Activated T-cell treated with anti-CD3 and anti-CD28 coated beads, Interleukin-2, amount 50 U/mL, for 24 hours (primary cell): Measurements from ENCODE around the gene POC1A.
"Not testable (repeated sequence)": the region's sequence is repeated elsewhere in the genome, so short reads cannot be mapped to it uniquely, and the experiment has no call there.

ENCODE experiments used
- DNase-seq: peaks from one replicate; pipeline ENCODE4 v3.0.0-alpha.2; 2020
- H3K27ac Mint-ChIP-seq: 2 replicates; pipeline ENCODE4 v1.8.0; 2020; ENCODE audit warnings: mild to moderate bottlenecking, mixed read lengths
- H3K27me3 Mint-ChIP-seq: 2 replicates; pipeline ENCODE4 v1.8.0; 2020; ENCODE audit warnings: mixed read lengths
- H3K36me3 Mint-ChIP-seq: 2 replicates; pipeline ENCODE4 v1.8.0; 2020; ENCODE audit warnings: low read depth, mixed read lengths
- H3K4me1 Mint-ChIP-seq: 2 replicates; pipeline ENCODE4 v1.8.0; 2020; ENCODE audit warnings: low read depth, mixed read lengths
- H3K4me3 Mint-ChIP-seq: 2 replicates; pipeline ENCODE4 v1.8.0; 2020; ENCODE audit warnings: mild to moderate bottlenecking, moderate library complexity, mixed read lengths
- H3K9me3 Mint-ChIP-seq: 2 replicates; pipeline ENCODE4 v1.8.0; 2020; ENCODE audit warnings: mixed read lengths

POC1A gene

DNA sequence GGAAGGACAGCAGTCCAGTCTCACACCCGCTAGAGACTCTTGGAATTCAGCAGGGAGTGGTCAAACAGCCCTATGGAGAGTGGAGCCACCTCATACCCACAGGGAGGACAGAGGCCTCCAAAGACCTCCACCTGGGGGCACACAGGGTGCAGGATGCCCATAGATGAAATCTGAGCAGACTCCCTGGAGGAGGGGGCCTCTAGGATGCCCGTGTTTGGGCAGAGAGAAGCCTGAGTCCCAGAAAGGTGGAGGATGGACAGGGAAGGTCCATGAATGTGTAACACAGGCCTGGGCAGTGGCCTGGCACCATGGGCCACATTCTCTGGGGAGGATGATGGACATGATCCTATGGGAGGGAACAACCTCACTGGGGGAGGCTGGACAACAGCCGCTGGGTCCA, 119.6 kb downstream of the POC1A start:
- H3K27ac Mint-ChIP-seq = no peak overlapping the region
- no peaks in the 10 kb centered on the region for H3K9me3 Mint-ChIP-seq
- no peaks in the 10 kb centered on the region for H3K27me3 Mint-ChIP-seq
- no peak overlapping the region for H3K4me3 Mint-ChIP-seq
- no peaks in the 10 kb centered on the region for H3K4me1 Mint-ChIP-seq
- DNase-seq = no peak
- no peaks in the 10 kb centered on the region for H3K36me3 Mint-ChIP-seq

GRCh38 chr3:52034212-52034611, 120.0 kb downstream of the POC1A start:
- H3K4me3 Mint-ChIP-seq = no peak overlapping the region
- no peak for DNase-seq
- H3K36me3 Mint-ChIP-seq = no peaks in the 10 kb centered on the region
- no peaks in the 10 kb centered on the region for H3K9me3 Mint-ChIP-seq
- no peak overlapping the region for H3K27ac Mint-ChIP-seq
- no peaks in the 10 kb centered on the region for H3K4me1 Mint-ChIP-seq
- no peaks in the 10 kb centered on the region for H3K27me3 Mint-ChIP-seq

GRCh38 chr3:52033748-52034147, 120.5 kb downstream of the POC1A start:
- H3K4me3 Mint-ChIP-seq = not testable (repeated sequence)

DNA sequence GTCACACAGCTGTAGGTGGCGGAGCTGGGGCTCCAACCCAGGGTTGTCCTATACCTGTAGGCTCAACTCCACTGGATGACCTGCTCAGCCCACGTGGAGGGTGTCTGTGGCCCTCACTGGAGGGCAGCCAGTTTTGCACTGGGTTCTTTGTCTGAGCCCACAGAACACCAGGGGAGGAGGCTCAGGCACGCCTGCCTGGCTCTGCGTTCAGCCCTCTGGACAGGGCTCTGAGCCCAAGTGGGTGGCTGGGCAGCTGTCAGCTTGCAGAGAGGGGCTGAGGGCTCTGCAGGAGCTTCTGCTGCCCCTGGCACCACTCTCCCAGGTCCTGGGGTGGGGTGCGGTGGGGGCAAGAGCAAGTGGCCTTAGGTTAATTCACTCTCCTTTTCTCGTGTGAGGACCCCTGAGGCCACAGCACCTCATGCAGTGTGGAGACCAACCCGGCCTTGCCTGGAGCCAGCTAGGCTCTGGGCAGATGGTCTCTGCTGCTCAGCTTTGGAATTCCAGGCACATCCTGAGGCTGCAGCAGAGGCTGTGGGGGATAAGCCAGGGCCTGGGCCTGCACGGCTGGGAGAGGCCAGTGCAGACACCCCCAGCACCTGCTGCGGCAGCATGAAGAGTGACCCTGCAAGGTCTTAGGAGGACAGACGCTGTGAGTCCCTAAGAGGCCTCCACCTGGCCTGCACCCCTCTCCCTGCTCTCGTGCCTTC, 121.4 kb downstream of the POC1A start:
- Mint-ChIP-seq H3K27ac (no peak overlapping the region), H3K4me1 (no peaks in the 10 kb centered on the region), H3K36me3 (no peaks in the 10 kb centered on the region), H3K27me3 (no peaks in the 10 kb centered on the region), H3K4me3 (no peak overlapping the region), H3K9me3 (no peaks in the 10 kb centered on the region)
- no peak for DNase-seq

More at GRCh38 chr3:52033748-52034147, 120.5 kb downstream of the POC1A start:
- H3K9me3 Mint-ChIP-seq, H3K27ac Mint-ChIP-seq, H3K27me3 Mint-ChIP-seq, DNase-seq, H3K36me3 Mint-ChIP-seq, H3K4me1 Mint-ChIP-seq: not testable (repeated sequence)

- H3K27ac Mint-ChIP-seq = no peak overlapping the region
- no peaks in the 10 kb centered on the region for H3K9me3 Mint-ChIP-seq
- no peaks in the 10 kb centered on the region for H3K27me3 Mint-ChIP-seq
- no peaks in the 10 kb centered on the region for H3K4me1 Mint-ChIP-seq
- no peaks in the 10 kb centered on the region for H3K36me3 Mint-ChIP-seq
- H3K4me3 Mint-ChIP-seq = no peak overlapping the region
- no peak for DNase-seq
Observed at GRCh38 chr3:52031896-52032295, 122.3 kb downstream of the POC1A start.

GRCh38 chr3:52030714-52031310, 123.4 kb downstream of the POC1A start:
- H3K4me3 Mint-ChIP-seq = no peak overlapping the region
- DNase-seq = no peak
- H3K27ac Mint-ChIP-seq = no peak overlapping the region
- H3K27me3 Mint-ChIP-seq = no peaks in the 10 kb centered on the region
- H3K36me3 Mint-ChIP-seq = no peaks in the 10 kb centered on the region
- no peaks in the 10 kb centered on the region for H3K4me1 Mint-ChIP-seq
- H3K9me3 Mint-ChIP-seq = no peaks in the 10 kb centered on the region

DNA sequence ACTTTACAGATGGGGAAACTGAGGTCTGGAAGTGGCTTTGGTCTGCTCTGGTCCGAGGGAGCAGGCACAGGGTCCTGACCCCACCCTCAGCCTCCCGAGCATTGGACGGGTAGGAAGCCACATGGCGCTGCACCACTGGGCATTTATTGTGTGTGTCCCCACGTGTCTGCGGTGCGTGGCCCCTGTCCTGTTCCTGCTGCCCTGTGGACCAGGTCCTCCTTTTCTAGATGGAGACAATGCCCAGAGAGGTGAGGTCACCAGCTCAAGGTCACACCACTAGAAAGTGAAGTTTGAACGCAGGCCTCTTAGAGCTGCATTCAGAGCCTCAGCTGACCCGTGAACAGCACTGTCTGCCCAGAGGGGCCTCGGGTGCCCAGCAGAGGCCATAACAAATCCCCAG, 124.7 kb downstream of the POC1A start:
- no peak for DNase-seq
- no peaks in the 10 kb centered on the region for H3K27me3 Mint-ChIP-seq
- no peaks in the 10 kb centered on the region for H3K36me3 Mint-ChIP-seq
- no peaks in the 10 kb centered on the region for H3K9me3 Mint-ChIP-seq
- no peak overlapping the region for H3K27ac Mint-ChIP-seq
- H3K4me3 Mint-ChIP-seq = no peak overlapping the region
- H3K4me1 Mint-ChIP-seq = no peaks in the 10 kb centered on the region

DNA sequence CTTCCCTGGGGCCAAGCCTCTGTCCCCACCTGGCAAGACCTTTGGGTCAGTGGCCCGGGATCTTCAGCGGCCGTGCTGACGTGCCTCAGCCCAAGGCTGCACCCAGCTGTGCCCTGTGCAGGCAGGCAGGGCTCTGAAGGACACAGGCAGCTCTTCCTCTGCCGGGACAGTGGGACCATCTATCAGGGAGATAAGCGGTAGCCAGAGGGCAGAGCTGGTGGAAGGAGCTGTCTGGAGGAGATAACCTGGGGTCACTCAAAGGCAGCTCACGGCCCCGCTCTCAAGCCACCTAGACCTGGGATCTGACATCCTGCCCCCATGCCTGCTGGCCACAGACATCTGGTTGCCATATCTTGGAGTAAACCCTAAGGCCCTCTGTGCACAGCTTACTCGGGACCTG, 125.2 kb downstream of the POC1A start:
- H3K4me1 Mint-ChIP-seq = no peaks in the 10 kb centered on the region
- H3K36me3 Mint-ChIP-seq = no peaks in the 10 kb centered on the region
- H3K4me3 Mint-ChIP-seq = no peak overlapping the region
- H3K27me3 Mint-ChIP-seq = no peaks in the 10 kb centered on the region
- DNase-seq = no peak
- no peak overlapping the region for H3K27ac Mint-ChIP-seq
- H3K9me3 Mint-ChIP-seq = no peaks in the 10 kb centered on the region

DNA sequence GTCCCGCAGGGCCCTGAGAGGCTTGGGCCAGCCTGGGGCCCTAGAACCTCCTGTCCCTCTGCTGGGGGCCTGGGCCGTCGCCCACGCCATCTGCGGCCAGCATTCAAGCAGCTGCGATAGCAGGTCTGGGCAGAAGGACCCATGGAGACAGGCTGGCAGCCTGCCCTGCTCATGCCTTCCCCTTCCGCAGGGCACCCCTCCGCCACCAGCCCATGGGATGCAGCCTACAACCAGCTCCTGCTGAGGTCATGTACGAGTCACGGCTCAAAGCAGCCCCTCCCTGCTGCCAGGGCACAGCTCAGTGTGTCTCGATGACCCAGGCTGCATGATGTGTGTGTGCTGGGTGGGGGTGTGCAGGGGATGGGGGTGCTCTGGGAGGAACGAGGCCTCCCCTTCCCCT, 125.7 kb downstream of the POC1A start:
- no peak for DNase-seq
- Mint-ChIP-seq H3K4me3 (no peak overlapping the region), H3K27ac (no peak overlapping the region), H3K4me1 (no peaks in the 10 kb centered on the region), H3K36me3 (no peaks in the 10 kb centered on the region), H3K9me3 (no peaks in the 10 kb centered on the region), H3K27me3 (no peaks in the 10 kb centered on the region)

DNA sequence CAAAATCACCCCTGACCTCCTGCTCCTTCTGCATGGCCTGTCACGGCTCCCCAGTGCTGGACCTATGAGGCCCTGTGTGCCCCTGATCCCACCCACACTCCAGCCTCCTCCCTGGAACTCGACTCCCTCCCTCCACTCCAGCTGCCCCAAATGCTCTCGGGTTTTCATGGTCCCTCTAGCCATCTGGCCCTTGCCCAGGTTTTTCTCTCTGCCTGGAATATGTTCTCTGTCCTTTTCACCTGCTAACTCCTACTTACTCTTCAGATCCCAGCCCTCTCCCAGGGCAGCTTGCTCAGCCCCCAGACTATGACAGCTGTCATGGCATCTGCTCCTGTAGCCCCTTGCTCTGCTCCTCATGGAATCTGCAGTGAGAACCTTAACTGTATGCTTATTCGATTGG, 128.2 kb downstream of the POC1A start:
- no peaks in the 10 kb centered on the region for H3K9me3 Mint-ChIP-seq
- H3K27ac Mint-ChIP-seq = no peak overlapping the region
- no peak for DNase-seq
- H3K4me1 Mint-ChIP-seq = no peaks in the 10 kb centered on the region
- H3K27me3 Mint-ChIP-seq = no peaks in the 10 kb centered on the region
- no peak overlapping the region for H3K4me3 Mint-ChIP-seq
- H3K36me3 Mint-ChIP-seq = no peaks in the 10 kb centered on the region

GRCh38 chr3:52025453-52025852, 128.8 kb downstream of the POC1A start:
- H3K4me3 Mint-ChIP-seq = no peak overlapping the region
- no peaks in the 10 kb centered on the region for H3K36me3 Mint-ChIP-seq
- no peaks in the 10 kb centered on the region for H3K4me1 Mint-ChIP-seq
- no peaks in the 10 kb centered on the region for H3K27me3 Mint-ChIP-seq
- no peaks in the 10 kb centered on the region for H3K9me3 Mint-ChIP-seq
- no peak overlapping the region for H3K27ac Mint-ChIP-seq
- no peak for DNase-seq
